AG04449 (cell line): ENCODE measurements around the gene SDCCAG8.

Experiments
- CTCF ChIA-PET: fragments of 350-600 bp; formaldehyde crosslinking; extraction: SDS; loops from one replicate; lab custom pipeline; 2021; ENCODE audit warnings: antibody characterized with exemption; lab: Yijun Ruan, JAX
- POLR2A ChIA-PET: fragments of 400-600, 350-600 bp; formaldehyde crosslinking; extraction: SDS; loops from one replicate; lab custom pipeline; 2020; ENCODE audit warnings: antibody characterized with exemption, inconsistent platforms; lab: Yijun Ruan, JAX
- DNase-seq: peaks from one replicate; pipeline ENCODE4 v3.0.0-alpha.2; 2010; ENCODE audit warnings: low read depth, low spot score
- H3K4me3 ChIP-seq: 2 replicates; pipeline ENCODE4 v1.5.1; 2011; ENCODE audit warnings: low read depth, mild to moderate bottlenecking, control low read depth, low read length
- CTCF ChIP-seq: IDR thresholded peaks from one replicate; pipeline ENCODE4 v1.5.1; 2011; ENCODE audit warnings: mild to moderate bottlenecking, moderate library complexity, low read length, control low read depth, inconsistent platforms; ENCODE audit not compliant: insufficient read depth; ENCODE audit errors: missing control alignments

The SDCCAG8 gene

GRCh38 chr1:243402868-243403267 is 147.0 kb downstream of the SDCCAG8 start:
- CTCF ChIA-PET = no interaction called here
- POLR2A ChIA-PET = no interaction called here
- no peak for TF ChIP-seq CTCF
- H3K4me3 ChIP-seq = no peak overlapping the region
- no peak for DNase-seq

GRCh38 chr1:243406424-243406823 is 150.6 kb downstream of the SDCCAG8 start:
- POLR2A ChIA-PET = no interaction called here
- TF ChIP-seq CTCF = no peak
- H3K4me3 ChIP-seq = no peak overlapping the region
- CTCF ChIA-PET = interaction anchor here (0.9 to 1.6 kb wide), 3 partner anchors 21 to 866 kb away, joined by 3 read pairs; no protein-coding TSS in a partner anchor
- no peak for DNase-seq

GRCh38 chr1:243407284-243408018 is 151.6 kb downstream of the SDCCAG8 start:
- no peak overlapping the region for H3K4me3 ChIP-seq
- POLR2A ChIA-PET = no interaction called here
- DNase-seq = peak; percentile 46
- no peak for TF ChIP-seq CTCF
- CTCF ChIA-PET = interaction anchor here (0.9 to 1.9 kb wide), 3 partner anchors 13 to 62 kb away, joined by 3 to 9 read pairs (median 3); no protein-coding TSS in a partner anchor

GRCh38 chr1:243408479-243408878 is 152.6 kb downstream of the SDCCAG8 start:
- no peak for TF ChIP-seq CTCF
- ChIA-PET CTCF (interaction anchor here (1.9 kb wide), 1 partner anchor 12 kb away, joined by 9 read pairs; no protein-coding TSS in a partner anchor), POLR2A (no interaction called here)
- no peak for DNase-seq
- H3K4me3 ChIP-seq = no peak overlapping the region

GRCh38 chr1:243409284-243409683 is 153.4 kb downstream of the SDCCAG8 start:
- POLR2A ChIA-PET = no interaction called here
- DNase-seq = no peak
- no peak overlapping the region for H3K4me3 ChIP-seq
- TF ChIP-seq CTCF = no peak
- CTCF ChIA-PET = interaction anchor here (1.0 to 1.2 kb wide), 2 partner anchors 66 to 68 kb away, joined by 3 to 4 read pairs; no protein-coding TSS in a partner anchor

GRCh38 chr1:243411472-243411871 is 155.6 kb downstream of the SDCCAG8 start:
- no peak for TF ChIP-seq CTCF
- H3K4me3 ChIP-seq = no peak overlapping the region
- ChIA-PET POLR2A (no interaction called here), CTCF (interaction anchor here (1.3 to 1.4 kb wide), 2 partner anchors 9 to 338 kb away, joined by 3 read pairs; no protein-coding TSS in a partner anchor)
- no peak for DNase-seq
